ENCODE measurements around the gene C22orf15.

C22orf15 gene

DNA sequence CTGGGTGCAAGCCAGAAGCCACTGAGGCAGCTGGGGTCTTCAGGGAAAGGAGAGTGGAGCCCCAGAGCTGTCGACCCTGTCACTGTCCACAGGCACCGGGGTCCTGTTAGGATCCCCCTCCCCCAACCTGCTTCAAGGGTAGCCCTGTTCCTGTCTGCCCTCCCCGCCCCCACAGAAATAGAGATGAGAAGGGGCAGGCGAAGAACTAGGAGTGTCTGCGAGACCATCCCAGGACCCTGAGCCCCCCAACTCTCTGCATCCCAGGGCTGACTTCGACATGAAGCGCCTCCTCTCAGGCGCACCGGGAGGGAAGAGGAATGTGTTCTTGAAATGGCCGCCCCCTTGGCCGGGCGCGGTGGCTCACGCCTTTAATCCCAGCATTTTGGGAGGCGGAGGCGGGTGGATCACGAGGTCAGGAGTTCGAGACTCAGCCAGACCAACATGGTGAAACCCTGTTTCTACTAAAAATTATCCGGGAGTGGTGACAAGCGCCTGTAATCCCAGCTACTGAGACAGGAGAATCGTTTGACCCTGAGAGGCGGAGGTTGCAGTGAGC lies 11.3 kb upstream of the C22orf15 start:
- Histone ChIP-seq H3K9me3 (ENCODE audit: insufficient read depth, low read length) (no peaks in the 10 kb centered on the region), H3K9ac (ENCODE audit: low read length) (peak overlapping the region; percentile 87), H3K4me2 (ENCODE audit: low read length) (peak overlapping the region; percentile 98), H2AFZ (ENCODE audit: low read depth, low read length) (peak overlapping the region; percentile 62; the same call in 1 of the 2 replicates), H3K27me3 (ENCODE audit: low read depth, low read length) (no peaks in the 10 kb centered on the region), H3K79me2 (ENCODE audit: low read length) (no peaks in the 10 kb centered on the region), H3K36me3 (replicated peaks; ENCODE audit: low read depth, low read length) (no peaks in the 10 kb centered on the region), H3K4me3 (ENCODE audit: low read length) (peak overlapping the region; percentile 91), H3K27ac (ENCODE audit: low read length) (peak overlapping the region; percentile 76), H3K4me1 (ENCODE audit: low read length) (peaks cover 50% of the 10 kb centered on the region), H4K20me1 (ENCODE audit: insufficient read depth, low read length) (no peaks in the 10 kb centered on the region)
- TF ChIP-seq, protein P1, sequence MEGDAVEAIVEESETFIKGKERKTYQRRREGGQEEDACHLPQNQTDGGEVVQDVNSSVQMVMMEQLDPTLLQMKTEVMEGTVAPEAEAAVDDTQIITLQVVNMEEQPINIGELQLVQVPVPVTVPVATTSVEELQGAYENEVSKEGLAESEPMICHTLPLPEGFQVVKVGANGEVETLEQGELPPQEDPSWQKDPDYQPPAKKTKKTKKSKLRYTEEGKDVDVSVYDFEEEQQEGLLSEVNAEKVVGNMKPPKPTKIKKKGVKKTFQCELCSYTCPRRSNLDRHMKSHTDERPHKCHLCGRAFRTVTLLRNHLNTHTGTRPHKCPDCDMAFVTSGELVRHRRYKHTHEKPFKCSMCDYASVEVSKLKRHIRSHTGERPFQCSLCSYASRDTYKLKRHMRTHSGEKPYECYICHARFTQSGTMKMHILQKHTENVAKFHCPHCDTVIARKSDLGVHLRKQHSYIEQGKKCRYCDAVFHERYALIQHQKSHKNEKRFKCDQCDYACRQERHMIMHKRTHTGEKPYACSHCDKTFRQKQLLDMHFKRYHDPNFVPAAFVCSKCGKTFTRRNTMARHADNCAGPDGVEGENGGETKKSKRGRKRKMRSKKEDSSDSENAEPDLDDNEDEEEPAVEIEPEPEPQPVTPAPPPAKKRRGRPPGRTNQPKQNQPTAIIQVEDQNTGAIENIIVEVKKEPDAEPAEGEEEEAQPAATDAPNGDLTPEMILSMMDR (IDR thresholded peaks at IDR 0.05; ENCODE audit: low read depth, low read length): no peak
- no peak for TF ChIP-seq EZH2phosphoT487 (IDR thresholded peaks at IDR 0.05; ENCODE audit: low read depth)

DNA sequence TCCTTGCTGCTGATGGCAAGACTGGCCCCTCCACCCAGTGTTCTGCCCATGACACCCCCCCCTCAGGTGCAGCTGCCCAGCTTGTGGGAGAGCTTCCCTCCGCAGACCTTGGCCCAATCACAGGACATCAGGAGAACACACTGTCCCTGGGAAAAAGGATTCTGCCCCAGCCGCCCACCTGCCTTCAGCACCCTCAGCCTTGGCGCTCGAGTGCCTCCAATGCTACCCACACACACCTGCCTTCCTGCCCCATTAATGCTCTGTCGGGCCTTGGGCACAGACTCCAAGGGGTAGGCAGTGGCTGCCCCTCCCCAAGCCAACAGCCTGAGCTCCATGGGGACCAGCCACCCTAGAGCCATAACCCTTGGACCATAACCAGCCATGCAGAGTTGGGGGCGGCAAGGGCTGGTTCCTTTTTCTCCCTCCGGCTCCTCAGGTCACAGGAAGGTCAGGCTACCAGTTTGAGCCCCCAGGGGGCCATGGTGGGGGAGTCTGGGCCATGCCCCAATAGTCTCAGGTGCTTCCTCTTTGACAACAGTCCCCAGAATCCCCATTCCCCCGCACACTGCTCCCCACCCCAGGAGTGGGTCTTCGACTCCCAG lies 10.6 kb upstream of the C22orf15 start:
- Histone ChIP-seq H3K36me3 (replicated peaks; ENCODE audit: low read depth, low read length) (no peaks in the 10 kb centered on the region), H3K27ac (ENCODE audit: low read length) (peak overlapping the region; percentile 76), H4K20me1 (ENCODE audit: insufficient read depth, low read length) (no peaks in the 10 kb centered on the region), H3K4me1 (ENCODE audit: low read length) (peaks cover 46% of the 10 kb centered on the region), H3K4me2 (ENCODE audit: low read length) (peak overlapping the region; percentile 98), H3K9me3 (ENCODE audit: insufficient read depth, low read length) (no peaks in the 10 kb centered on the region), H3K79me2 (ENCODE audit: low read length) (no peaks in the 10 kb centered on the region), H3K4me3 (ENCODE audit: low read length) (peak overlapping the region; percentile 91), H2AFZ (ENCODE audit: low read depth, low read length) (peak overlapping the region; percentile 23; the same call in 1 of the 2 replicates), H3K27me3 (ENCODE audit: low read depth, low read length) (no peaks in the 10 kb centered on the region), H3K9ac (ENCODE audit: low read length) (peak overlapping the region; percentile 87)
- TF ChIP-seq, protein P1 (IDR thresholded peaks at IDR 0.05; ENCODE audit: low read depth, low read length): no peak
- TF ChIP-seq EZH2phosphoT487 (IDR thresholded peaks at IDR 0.05; ENCODE audit: low read depth): no peak

GRCh38 chr22:23752750-23753149 lies 10.0 kb upstream of the C22orf15 start:
- Histone ChIP-seq H3K4me2 (ENCODE audit: low read length) (peak overlapping the region; percentile 98), H4K20me1 (ENCODE audit: insufficient read depth, low read length) (no peaks in the 10 kb centered on the region), H3K9me3 (ENCODE audit: insufficient read depth, low read length) (no peaks in the 10 kb centered on the region), H3K27ac (ENCODE audit: low read length) (peak overlapping the region; percentile 76), H3K4me3 (ENCODE audit: low read length) (peak overlapping the region; percentile 91), H3K36me3 (replicated peaks; ENCODE audit: low read depth, low read length) (no peaks in the 10 kb centered on the region), H3K9ac (ENCODE audit: low read length) (peak overlapping the region; percentile 87; the same call in 1 of the 2 replicates), H3K79me2 (ENCODE audit: low read length) (no peaks in the 10 kb centered on the region), H3K27me3 (ENCODE audit: low read depth, low read length) (no peaks in the 10 kb centered on the region), H2AFZ (ENCODE audit: low read depth, low read length) (peak overlapping the region; percentile 23; the same call in 1 of the 2 replicates), H3K4me1 (ENCODE audit: low read length) (peaks cover 42% of the 10 kb centered on the region)
- TF ChIP-seq, protein P1 (IDR thresholded peaks at IDR 0.05; ENCODE audit: low read depth, low read length): no peak
- TF ChIP-seq EZH2phosphoT487 (IDR thresholded peaks at IDR 0.05; ENCODE audit: low read depth): no peak

DNA sequence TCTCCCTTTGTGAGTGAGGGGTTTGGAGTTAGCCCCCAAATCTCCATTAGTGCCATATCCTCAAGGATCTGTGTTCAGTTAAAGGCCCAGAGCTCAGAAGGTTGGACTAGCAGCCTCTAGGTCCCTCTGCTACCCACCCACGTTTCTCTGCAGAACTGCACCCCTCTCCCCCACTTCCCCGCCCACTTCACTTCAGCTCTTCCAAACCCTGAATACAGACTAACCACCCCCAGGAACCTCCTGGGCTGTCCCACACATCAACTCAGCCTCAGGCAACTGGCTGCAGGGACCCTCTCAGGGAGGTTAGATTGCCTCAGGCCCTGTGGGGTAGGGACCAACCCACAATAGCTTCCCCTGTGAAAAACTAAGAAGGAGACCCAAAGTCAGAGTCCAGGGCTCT lies 9.4 kb upstream of the C22orf15 start:
- TF ChIP-seq, protein P1 (IDR thresholded peaks at IDR 0.05; ENCODE audit: low read depth, low read length): no peak
- no peak for TF ChIP-seq EZH2phosphoT487 (IDR thresholded peaks at IDR 0.05; ENCODE audit: low read depth)
- H2AFZ ChIP-seq (ENCODE audit: low read depth, low read length): no peak overlapping the region
- H3K9ac ChIP-seq (ENCODE audit: low read length): peak overlapping the region; percentile 87; the same call in 1 of the 2 replicates
- no peaks in the 10 kb centered on the region for H3K79me2 ChIP-seq (ENCODE audit: low read length)
- H3K27ac ChIP-seq (ENCODE audit: low read length): 0 out of 2 replicates have a peak overlapping the region, but pooled peaks have one; percentile 76
- H4K20me1 ChIP-seq (ENCODE audit: insufficient read depth, low read length): no peaks in the 10 kb centered on the region
- H3K4me2 ChIP-seq (ENCODE audit: low read length): peak overlapping the region; percentile 98
- no peaks in the 10 kb centered on the region for H3K27me3 ChIP-seq (ENCODE audit: low read depth, low read length)
- no peaks in the 10 kb centered on the region for H3K36me3 ChIP-seq (replicated peaks; ENCODE audit: low read depth, low read length)
- peak overlapping the region; percentile 91; the same call in 1 of the 2 replicates for H3K4me3 ChIP-seq (ENCODE audit: low read length)
- no peaks in the 10 kb centered on the region for H3K9me3 ChIP-seq (ENCODE audit: insufficient read depth, low read length)
- peaks cover 37% of the 10 kb centered on the region for H3K4me1 ChIP-seq (ENCODE audit: low read length)

All from OCI-LY3 (cell line).